Measurements from ENCODE around the gene EXOC7.
A peak's percentile ranks its signal among the peaks of the same experiment; 100 is the strongest.

EXOC7 gene, protein sequence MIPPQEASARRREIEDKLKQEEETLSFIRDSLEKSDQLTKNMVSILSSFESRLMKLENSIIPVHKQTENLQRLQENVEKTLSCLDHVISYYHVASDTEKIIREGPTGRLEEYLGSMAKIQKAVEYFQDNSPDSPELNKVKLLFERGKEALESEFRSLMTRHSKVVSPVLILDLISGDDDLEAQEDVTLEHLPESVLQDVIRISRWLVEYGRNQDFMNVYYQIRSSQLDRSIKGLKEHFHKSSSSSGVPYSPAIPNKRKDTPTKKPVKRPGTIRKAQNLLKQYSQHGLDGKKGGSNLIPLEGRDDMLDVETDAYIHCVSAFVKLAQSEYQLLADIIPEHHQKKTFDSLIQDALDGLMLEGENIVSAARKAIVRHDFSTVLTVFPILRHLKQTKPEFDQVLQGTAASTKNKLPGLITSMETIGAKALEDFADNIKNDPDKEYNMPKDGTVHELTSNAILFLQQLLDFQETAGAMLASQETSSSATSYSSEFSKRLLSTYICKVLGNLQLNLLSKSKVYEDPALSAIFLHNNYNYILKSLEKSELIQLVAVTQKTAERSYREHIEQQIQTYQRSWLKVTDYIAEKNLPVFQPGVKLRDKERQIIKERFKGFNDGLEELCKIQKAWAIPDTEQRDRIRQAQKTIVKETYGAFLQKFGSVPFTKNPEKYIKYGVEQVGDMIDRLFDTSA

DNA sequence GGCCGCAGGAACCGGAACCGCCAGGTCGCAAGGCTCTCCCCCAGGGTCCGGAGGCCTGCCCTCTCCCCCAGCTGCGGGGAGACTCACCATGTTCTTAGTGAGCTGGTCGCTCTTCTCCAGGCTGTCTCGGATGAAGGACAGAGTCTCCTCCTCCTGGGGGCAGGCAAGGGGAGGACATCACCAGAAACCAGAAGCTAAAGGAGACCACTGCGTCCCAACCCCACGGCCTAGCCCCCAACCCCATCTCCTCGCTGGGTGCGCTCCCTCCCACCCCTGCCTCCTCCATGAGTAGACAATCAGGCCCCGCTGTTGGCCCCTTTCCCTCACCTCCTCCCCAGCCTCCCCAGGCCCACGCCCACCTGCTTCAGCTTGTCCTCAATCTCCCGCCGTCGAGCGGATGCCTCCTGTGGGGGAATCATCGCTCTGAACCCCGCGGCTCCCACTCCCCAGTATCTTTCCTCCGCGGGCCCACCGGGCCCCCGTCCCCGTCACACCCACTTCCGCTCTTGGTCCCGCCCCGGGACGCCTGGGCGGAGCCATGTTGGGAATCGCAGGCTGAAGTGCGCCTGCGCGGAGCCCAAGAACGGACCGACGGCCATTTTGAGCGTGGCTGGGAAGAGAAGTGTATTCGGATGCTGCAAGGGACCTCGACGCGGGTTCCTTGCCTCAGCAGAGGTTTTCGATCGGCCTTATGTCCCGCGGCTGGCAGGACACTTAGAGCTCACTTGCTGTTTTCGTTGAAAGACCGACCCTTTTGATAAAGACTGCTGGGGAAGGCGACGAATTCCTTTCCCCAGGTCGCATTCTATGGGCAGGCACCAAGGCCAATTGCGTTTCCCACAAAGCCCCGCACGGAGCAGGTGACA lies at the start of gene EXOC7:
EXOC7 (minus strand) TSS at position 514 of the 866 bp plus-strand sequence; CDS start at position 419, 95 bp downstream.
- peaks cover 33% of the 10 kb centered on the region for H3K4me1 ChIP-seq
- peak within 1 kb of the TSS; percentile 87 for H3K4me2 ChIP-seq
- H3K4me3 ChIP-seq: peak within 1 kb of the TSS; percentile 81
- H4K20me1 ChIP-seq: no peaks in the 10 kb centered on the region
- no peak for TF ChIP-seq Cebpa-rat (IDR thresholded peaks at IDR 0.05)
- H3K9ac ChIP-seq: peak within 1 kb of the TSS; percentile 80
- no peaks in the 10 kb centered on the region for H3K27me3 ChIP-seq
- H3K36me3 ChIP-seq: peaks cover 32% of the 10 kb centered on the region
- no peaks in the 10 kb centered on the region for H3K9me3 ChIP-seq
- peak within 1 kb of the TSS; percentile 84 for H3K27ac ChIP-seq

DNA sequence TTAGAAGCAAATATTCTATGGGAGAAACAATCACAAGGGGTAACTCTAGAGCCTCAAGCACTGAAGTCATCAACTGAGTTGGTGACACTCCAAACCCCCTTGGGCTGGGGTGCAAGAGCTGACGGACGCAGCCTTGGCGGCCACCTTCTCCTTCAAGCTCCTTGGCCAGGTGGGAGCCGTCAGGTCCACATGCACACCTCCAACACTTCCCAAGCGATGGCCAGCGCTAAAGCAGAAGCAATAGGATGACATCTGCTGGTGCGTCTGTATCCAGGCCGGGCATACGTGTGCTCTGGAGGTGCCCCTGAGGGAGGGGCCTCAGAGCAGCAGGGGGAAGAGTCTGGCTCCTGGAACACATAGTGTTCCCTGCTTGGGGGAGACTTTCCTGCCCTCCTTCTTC lies 49.6 kb upstream of the EXOC7 start:
- Histone ChIP-seq H4K20me1 (no peaks in the 10 kb centered on the region), H3K9me3 (no peaks in the 10 kb centered on the region), H3K4me3 (no peak overlapping the region), H3K27me3 (no peaks in the 10 kb centered on the region), H3K9ac (no peak overlapping the region), H3K27ac (no peak overlapping the region), H3K36me3 (no peaks in the 10 kb centered on the region), H3K4me1 (peaks cover 22% of the 10 kb centered on the region), H3K4me2 (no peak overlapping the region)
- TF ChIP-seq Cebpa-rat (IDR thresholded peaks at IDR 0.05): no peak

DNA sequence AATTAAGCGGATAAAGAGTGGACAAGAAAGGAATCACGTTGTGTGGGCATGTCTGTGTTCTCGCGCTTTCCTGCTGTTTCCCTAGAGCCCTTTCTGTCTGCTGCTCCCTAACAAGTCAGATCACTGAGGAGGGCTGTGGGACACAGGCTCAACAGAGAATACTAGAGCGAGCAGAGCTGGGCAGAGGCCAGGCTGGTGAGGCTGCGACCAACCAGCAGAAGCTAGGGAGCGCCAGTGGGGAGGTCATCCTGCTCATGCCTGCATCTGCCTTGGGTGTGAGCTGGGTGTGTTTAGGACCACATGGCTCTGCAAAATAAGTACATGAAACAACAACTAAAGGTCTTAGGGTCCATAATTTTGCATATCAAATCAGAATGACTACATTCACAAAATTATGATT lies 49.0 kb upstream of the EXOC7 start:
- Histone ChIP-seq H3K4me1 (peaks cover 23% of the 10 kb centered on the region), H3K9me3 (no peaks in the 10 kb centered on the region), H3K9ac (no peak overlapping the region), H4K20me1 (no peaks in the 10 kb centered on the region), H3K4me2 (no peak overlapping the region), H3K4me3 (no peak overlapping the region), H3K36me3 (no peaks in the 10 kb centered on the region), H3K27ac (no peak overlapping the region), H3K27me3 (no peaks in the 10 kb centered on the region)
- no peak for TF ChIP-seq Cebpa-rat (IDR thresholded peaks at IDR 0.05)

DNA sequence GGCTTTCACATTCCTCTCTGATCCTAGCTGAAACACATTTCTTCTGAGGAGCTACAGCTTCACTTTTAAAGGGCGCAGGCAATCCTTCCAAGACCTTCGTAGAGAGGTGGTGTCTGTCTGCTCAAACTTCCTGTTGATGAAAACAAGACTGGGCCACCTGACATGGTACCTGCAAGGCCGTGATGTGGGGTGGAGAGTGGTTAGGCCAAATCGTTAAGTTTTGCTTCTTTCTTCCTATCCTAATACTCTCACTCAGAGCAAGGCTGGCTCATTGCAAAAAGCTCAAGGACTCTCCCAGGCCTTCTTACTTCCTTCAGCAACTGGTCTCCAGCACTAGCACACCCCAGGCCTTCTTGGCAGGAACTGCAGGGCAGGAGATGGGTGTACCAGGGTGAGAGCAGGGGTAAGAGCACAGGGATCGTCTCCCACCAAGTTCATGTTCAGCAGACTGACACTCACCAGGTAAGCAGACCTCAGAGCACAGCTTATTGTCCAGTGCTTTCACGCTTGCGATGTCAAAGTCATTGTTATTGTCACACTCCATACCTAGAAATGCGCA lies 48.4 kb upstream of the EXOC7 start:
- TF ChIP-seq Cebpa-rat (IDR thresholded peaks at IDR 0.05): no peak
- Histone ChIP-seq H3K9me3 (no peaks in the 10 kb centered on the region), H4K20me1 (no peaks in the 10 kb centered on the region), H3K4me1 (peaks cover 30% of the 10 kb centered on the region), H3K36me3 (no peaks in the 10 kb centered on the region), H3K9ac (no peak overlapping the region), H3K4me2 (no peak overlapping the region), H3K4me3 (no peak overlapping the region), H3K27me3 (no peaks in the 10 kb centered on the region), H3K27ac (no peak overlapping the region)

DNA sequence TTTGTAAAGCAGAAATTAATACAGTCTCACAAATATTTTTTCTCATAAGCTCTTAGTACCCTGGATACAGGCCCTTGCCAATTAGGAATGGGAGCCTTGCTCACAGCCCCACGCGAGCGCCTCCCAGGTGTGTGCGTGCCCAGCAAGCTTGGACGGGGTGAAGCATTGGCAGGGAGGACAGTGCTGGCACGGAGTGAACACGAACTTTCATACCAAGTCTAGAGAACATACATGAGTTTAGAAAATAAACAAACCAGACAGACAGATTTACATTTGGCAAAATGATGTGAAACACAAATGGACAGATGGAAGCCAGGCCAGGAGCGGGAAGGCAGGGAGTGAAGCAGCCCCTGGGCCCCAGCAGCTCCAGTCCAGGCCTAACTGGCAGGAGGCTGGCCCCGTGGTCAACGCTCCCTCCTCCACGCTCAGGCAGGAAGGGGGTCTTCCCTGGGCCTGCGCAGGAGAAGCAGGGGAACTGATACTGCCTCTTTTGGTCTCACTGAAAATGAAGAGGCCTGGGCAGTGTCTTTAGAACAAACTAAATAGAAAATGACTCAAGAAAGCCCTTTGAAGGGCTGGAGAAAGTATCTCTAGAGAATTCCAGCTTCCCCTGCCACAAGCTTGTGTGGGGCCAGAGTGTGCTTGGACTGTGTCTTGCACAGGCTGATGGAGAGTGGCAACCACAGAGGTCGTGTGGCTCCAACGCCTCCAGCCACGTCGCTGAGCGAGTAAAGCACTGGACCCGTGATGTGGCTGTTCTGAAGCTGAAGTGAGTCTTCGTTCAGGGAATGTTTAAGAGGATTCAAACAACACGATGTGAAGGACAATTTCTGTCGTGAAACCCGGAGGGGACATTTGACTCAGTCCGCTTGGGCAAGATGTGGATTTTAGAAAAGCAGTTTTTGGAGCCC lies 47.4 kb upstream of the EXOC7 start:
- TF ChIP-seq Cebpa-rat (IDR thresholded peaks at IDR 0.05): no peak
- Histone ChIP-seq H3K27me3 (no peaks in the 10 kb centered on the region), H3K4me3 (no peak overlapping the region), H3K4me1 (peaks cover 40% of the 10 kb centered on the region), H3K9ac (no peak overlapping the region), H3K36me3 (no peaks in the 10 kb centered on the region), H3K27ac (no peak overlapping the region), H3K9me3 (no peaks in the 10 kb centered on the region), H4K20me1 (no peaks in the 10 kb centered on the region), H3K4me2 (peak overlapping the region; percentile 37)

DNA sequence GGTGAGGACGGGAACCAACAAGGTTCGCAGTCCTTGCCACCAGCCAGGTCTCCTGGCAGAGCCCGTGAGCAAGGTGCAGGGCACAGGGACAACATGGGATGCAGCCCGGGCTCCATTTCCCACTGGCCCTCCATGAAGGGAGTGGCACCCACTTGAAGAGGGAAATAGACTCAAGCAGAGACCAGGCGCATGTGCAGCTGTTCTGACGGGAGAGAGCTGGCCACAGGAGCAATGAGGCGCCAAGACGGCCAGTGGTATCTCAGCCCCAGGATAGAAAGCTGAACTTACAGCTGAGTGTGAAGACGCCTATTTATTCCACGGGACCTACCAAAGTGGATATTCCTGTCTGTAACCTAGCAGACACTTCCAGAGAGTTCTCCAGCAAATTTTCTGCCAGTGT lies 45.6 kb upstream of the EXOC7 start:
- H3K9me3 ChIP-seq: no peaks in the 10 kb centered on the region
- no peak overlapping the region for H3K4me3 ChIP-seq
- TF ChIP-seq Cebpa-rat (IDR thresholded peaks at IDR 0.05): no peak
- no peaks in the 10 kb centered on the region for H3K36me3 ChIP-seq
- H3K27me3 ChIP-seq: no peaks in the 10 kb centered on the region
- H3K9ac ChIP-seq: no peak overlapping the region
- H3K4me2 ChIP-seq: no peak overlapping the region
- no peak overlapping the region for H3K27ac ChIP-seq
- H3K4me1 ChIP-seq: peaks cover 57% of the 10 kb centered on the region
- H4K20me1 ChIP-seq: no peaks in the 10 kb centered on the region

DNA sequence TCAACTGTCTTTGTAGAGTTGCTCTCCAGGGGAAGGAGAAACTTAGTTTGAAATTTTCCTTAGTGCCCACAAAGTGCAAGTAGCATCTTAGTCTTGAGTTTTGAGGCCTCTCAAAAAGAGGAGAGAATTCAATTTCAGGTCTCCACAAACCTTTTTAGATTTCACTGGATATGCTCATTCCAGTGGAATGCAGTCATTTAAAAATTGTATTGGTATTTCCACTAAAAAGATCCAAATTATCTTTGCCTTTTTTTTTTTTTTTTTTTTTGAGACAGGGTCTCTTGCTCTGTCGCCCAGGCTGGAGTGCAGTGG lies 44.4 kb upstream of the EXOC7 start:
- H3K36me3 ChIP-seq: no peaks in the 10 kb centered on the region
- H3K27ac ChIP-seq: no peak overlapping the region
- TF ChIP-seq Cebpa-rat (IDR thresholded peaks at IDR 0.05): no peak
- H3K4me3 ChIP-seq: no peak overlapping the region
- no peaks in the 10 kb centered on the region for H3K9me3 ChIP-seq
- H3K9ac ChIP-seq: no peak overlapping the region
- H3K4me1 ChIP-seq: peaks cover 70% of the 10 kb centered on the region
- no peaks in the 10 kb centered on the region for H3K27me3 ChIP-seq
- no peaks in the 10 kb centered on the region for H4K20me1 ChIP-seq
- H3K4me2 ChIP-seq: no peak overlapping the region

DNA sequence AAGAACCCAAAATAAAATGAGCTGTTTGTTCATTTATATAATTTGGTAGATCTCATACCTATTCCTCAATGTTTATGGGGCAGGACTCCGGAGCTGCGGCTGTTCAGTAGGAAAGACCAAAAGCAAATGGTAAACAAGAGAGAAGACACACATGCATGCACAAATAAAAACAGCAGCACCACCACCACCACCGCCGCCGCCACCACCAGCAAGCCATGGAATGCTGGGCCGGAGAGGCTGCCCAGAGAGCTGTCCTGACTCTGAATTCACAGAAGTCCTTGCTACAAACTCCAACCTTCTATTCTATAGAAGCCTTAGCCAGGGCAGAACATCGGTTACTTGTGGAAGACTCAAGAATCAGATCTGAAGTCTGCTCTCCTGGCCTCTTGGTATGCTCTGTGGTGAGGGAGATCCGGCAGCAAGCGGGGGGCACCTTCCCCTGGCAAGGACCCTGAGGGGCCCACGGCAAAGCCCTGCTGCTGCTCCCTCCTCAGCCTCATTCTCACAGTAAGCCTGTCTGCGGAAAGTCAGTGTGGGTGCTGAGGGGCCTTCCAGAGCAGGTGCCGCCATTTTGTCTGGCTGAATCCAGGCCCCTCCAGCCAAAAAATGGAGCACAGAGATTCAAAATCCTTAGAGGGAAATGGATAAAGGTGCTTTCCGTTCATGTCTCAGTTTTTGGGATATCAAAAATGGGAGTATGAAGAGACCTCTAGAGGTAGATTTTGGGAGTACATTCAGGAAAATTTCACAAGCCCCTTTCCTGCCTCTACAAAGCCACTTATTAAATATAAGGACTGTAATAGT lies 43.8 kb upstream of the EXOC7 start:
- H3K4me3 ChIP-seq: no peak overlapping the region
- H3K36me3 ChIP-seq: no peaks in the 10 kb centered on the region
- H3K9ac ChIP-seq: no peak overlapping the region
- H3K4me2 ChIP-seq: peak overlapping the region; percentile 96; the same call in 1 of the 2 replicates
- H3K9me3 ChIP-seq: no peaks in the 10 kb centered on the region
- no peaks in the 10 kb centered on the region for H3K27me3 ChIP-seq
- H3K4me1 ChIP-seq: peaks cover 75% of the 10 kb centered on the region
- TF ChIP-seq Cebpa-rat (IDR thresholded peaks at IDR 0.05): no peak
- no peak overlapping the region for H3K27ac ChIP-seq
- no peaks in the 10 kb centered on the region for H4K20me1 ChIP-seq
